Measurements from ENCODE around the gene SEC63. TPM values are rescaled to one million over a fixed set of nuclear protein-coding genes. Genes with fewer than 3 reads are reported as not detected.
A peak's percentile ranks its signal among the peaks of the same experiment; 100 is the strongest.

Gene SEC63
- total RNA-seq, 1 experiment from 2014 or later: 86.2 TPM

DNA sequence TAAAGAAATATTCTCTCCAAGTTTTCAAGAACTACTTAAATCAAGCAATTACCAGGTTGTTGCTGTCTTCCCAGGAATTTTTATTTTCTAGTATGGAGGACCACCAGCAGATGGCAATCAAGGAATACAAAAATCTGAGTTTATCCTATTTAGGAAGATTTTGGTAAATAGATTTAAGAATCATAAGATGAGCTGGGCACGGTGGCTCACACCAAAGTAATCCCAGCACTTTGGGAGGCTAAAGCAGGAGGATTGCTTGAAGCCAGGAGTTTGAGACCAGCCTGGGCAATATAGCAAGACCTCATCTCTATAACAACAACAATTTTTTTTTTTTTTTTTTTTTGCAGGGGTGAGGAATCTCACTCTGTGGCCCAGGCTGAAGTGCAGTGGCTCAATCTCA lies 19.3 kb upstream of the SEC63 start:
- Mint-ChIP-seq H3K9me3 (no peaks in the 10 kb centered on the region; a peak in 1 of 5 replicates), H3K27ac (no peak overlapping the region), H3K4me3 (no peak overlapping the region), H3K36me3 (ENCODE audit: insufficient read depth in 1 of 3, low read depth in 3 of 3) (no peaks in the 10 kb centered on the region; a peak in 1 of 7 replicates), H3K4me1 (peaks cover 6 to 10% of the 10 kb centered on the region in 2 experiments), H3K27me3 (ENCODE audit: low read depth) (no peaks in the 10 kb centered on the region)
- Histone ChIP-seq H3K23ac (ENCODE audit: insufficient read length, low read depth, low read length) (no peak overlapping the region), H2BK12ac (ENCODE audit: insufficient read length, low read depth, low read length) (no peak overlapping the region), H2BK20ac (ENCODE audit: low read depth, low read length, poor library complexity, severe bottlenecking) (no peak overlapping the region), H3K18ac (ENCODE audit: insufficient read length, low read depth, low read length) (no peak overlapping the region), H3K79me1 (ENCODE audit: insufficient read depth, low read depth, low read length, poor library complexity, severe bottlenecking) (no peaks in the 10 kb centered on the region), H4K5ac (ENCODE audit: insufficient read length, low read depth, low read length) (no peak overlapping the region), H4K20me1 (ENCODE audit: control insufficient read depth, insufficient read depth, insufficient read length) (no peaks in the 10 kb centered on the region), H3K23me2 (ENCODE audit: insufficient read length, low read depth, low read length, poor library complexity, severe bottlenecking) (no peaks in the 10 kb centered on the region), H3K4me1 (ENCODE audit: insufficient read depth, low read length) (no peaks in the 10 kb centered on the region), H2AFZ (ENCODE audit: low read length) (no peak overlapping the region), H2BK120ac (ENCODE audit: low read depth, low read length, poor library complexity, severe bottlenecking) (no peak overlapping the region), H4K91ac (ENCODE audit: insufficient read length, low read depth, low read length) (no peak overlapping the region), H3K27me3 (ENCODE audit: insufficient read depth, low read length) (no peaks in the 10 kb centered on the region), H2BK15ac (ENCODE audit: low read depth, low read length) (no peak overlapping the region), H3K4me2 (ENCODE audit: insufficient read depth, insufficient read length, low read length) (no peak overlapping the region), H3K27ac (ENCODE audit: insufficient read length, low read depth, low read length) (no peak overlapping the region), H4K8ac (replicated peaks; ENCODE audit: insufficient read length, low read depth, low read length) (no peak overlapping the region), H3K9ac (ENCODE audit: extremely low read depth, insufficient read length, low read length) (no peak overlapping the region), H3K4ac (ENCODE audit: low read depth, low read length) (no peak overlapping the region), H2BK5ac (ENCODE audit: insufficient read length, low read length) (no peak overlapping the region), H3K9me3 (ENCODE audit: control insufficient read depth, low read depth, low read length) (no peaks in the 10 kb centered on the region), H3T11ph (ENCODE audit: low read length) (no peak overlapping the region), H2AK5ac (ENCODE audit: insufficient read length, low read length) (no peak overlapping the region), H3K79me2 (ENCODE audit: insufficient read depth, low read length) (no peaks in the 10 kb centered on the region), H3K56ac (ENCODE audit: insufficient read length, low read depth, low read length) (no peak overlapping the region), H3K14ac (ENCODE audit: insufficient read depth, low read length) (no peak overlapping the region)
- no CpG with 5 or more reads among the region's 1 CpG for WGBS (ENCODE audit: extremely low coverage, insufficient read length, low lambda C conversion rate)
- TF ChIP-seq, protein P1, sequence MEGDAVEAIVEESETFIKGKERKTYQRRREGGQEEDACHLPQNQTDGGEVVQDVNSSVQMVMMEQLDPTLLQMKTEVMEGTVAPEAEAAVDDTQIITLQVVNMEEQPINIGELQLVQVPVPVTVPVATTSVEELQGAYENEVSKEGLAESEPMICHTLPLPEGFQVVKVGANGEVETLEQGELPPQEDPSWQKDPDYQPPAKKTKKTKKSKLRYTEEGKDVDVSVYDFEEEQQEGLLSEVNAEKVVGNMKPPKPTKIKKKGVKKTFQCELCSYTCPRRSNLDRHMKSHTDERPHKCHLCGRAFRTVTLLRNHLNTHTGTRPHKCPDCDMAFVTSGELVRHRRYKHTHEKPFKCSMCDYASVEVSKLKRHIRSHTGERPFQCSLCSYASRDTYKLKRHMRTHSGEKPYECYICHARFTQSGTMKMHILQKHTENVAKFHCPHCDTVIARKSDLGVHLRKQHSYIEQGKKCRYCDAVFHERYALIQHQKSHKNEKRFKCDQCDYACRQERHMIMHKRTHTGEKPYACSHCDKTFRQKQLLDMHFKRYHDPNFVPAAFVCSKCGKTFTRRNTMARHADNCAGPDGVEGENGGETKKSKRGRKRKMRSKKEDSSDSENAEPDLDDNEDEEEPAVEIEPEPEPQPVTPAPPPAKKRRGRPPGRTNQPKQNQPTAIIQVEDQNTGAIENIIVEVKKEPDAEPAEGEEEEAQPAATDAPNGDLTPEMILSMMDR (conservative IDR thresholded peaks at IDR 0.05): peak; percentile 71
- no peak for DNase-seq

Measured in H9 (cell line).